HG03095 (cell line): ENCODE data around the gene FMN2.
"Not testable (repeated sequence)": the region's sequence is repeated elsewhere in the genome, so short reads cannot be mapped to it uniquely, and the experiment has no call there.

Experiments used
- ATAC-seq: cut with Tn5 transposase; IDR thresholded peaks from one replicate; pipeline ENCODE4 v1.9.1; 2021; ENCODE audit warnings: moderate library complexity; ENCODE audit not compliant: unreplicated experiment

The FMN2 gene

DNA sequence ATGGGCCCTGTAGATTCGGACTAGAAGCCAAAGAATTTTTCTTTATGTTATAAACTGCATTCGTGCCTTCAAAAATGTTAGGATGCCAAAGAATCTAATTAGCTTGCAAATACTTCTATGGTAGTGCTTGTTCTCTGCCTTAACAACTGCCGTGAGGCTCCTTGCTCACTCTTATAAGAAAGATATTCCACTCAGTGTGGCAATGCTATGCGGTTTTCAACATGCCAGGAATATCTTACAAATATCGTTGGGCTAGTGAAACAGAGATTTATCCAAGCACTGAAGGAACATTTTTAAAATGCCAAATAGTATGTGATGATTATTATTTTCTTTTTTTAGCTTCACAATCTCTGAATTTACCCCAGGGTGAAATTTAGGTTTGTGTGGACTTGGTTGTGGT, 322.0 kb downstream of the FMN2 start:
- no peak for ATAC-seq

DNA sequence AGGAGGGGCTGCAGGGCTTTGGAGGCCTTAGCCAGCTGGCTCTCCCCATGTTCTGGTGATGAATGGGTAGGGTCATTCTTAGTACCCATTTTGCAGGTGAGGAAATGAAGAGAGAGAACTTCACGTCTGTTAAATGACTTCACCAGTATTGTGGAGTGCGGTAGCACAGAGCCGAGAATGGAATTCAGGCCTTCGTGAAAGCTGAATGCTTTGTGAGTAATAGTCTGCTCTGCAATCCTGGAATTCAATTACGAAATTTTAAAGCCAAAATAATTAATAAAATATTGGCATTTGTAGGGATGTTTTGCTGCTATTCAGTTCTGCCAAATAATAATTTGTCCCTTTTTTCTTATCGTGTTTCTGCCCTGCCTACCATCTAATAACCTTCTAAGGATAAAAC, 322.6 kb downstream of the FMN2 start:
- no peak for ATAC-seq

DNA sequence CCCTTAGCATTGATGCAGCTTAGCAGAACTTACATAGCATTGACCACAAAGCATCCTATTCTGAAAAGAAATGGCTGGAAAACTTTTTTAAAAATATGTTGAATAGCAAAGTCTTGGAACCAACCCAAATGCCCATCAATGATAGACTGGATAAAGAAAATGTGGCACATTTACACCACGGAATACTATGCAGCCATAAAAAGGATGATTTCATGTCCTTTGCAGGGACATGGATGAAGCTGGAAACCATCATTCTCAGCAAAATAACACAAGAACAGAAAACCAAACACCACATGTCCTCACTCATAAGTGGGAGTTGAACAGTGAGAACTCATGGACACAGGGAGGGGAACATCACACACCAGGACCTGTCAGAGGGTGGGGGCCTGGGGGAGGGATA, 323.3 kb downstream of the FMN2 start:
- ATAC-seq, result not testable (repeated sequence)

DNA sequence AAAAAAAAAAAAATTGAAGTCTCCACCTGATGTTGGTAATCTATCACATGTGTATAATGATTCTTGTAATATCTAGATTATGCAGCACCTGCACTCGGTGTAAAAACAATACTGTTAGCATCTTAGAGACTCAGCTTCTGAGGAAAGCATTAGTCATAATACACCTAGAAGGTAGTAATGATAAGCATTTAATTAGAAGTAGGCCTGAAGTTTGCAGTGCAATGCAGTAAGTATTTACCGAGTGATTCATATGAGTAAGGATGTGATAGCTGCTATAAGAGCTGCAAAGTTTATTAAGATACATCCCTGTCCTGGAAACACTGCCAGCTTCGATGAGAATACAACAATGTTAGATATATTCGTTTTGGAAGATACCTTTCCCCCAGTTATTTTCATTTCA, 323.8 kb downstream of the FMN2 start:
- no peak for ATAC-seq

DNA sequence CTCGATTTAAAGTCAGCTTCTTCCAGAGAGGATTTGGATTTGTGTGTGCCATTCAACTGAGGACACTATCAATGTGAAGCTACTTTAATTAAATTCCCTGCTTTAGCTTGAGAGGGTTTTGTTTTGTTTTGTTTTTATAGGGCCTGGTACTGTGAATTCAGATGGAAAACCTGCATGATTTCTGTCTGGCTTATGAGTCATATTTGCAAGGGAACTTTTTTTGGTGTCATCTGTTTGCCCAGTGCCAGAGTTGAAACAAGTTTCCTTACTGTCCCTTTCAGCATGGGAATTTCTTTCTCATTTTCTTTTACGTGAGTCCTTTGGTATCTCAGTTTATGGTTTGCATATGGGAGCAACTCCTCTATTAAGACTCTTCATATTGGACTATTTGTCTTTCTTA, 325.6 kb downstream of the FMN2 start:
- ATAC-seq, result no peak

DNA sequence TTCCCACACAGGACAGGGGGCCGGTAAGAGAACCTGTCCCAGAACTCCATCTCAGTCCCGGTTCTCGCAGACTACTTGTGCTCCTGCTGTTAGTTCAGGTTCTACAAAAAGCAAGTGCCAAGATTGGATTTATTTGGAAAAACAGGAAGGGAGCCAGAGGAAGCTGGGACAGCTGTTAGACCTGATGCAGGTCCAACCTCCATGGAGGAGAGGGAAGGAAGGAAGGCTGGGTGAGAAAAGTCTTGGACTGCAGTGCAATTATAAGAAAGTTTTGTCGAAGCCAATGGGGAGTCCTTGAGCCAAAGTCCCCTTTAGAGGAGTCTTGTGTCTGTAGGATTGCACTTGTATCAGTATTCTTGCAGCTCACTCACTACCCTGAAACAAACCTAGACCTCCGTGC, 329.1 kb downstream of the FMN2 start:
- no peak for ATAC-seq

DNA sequence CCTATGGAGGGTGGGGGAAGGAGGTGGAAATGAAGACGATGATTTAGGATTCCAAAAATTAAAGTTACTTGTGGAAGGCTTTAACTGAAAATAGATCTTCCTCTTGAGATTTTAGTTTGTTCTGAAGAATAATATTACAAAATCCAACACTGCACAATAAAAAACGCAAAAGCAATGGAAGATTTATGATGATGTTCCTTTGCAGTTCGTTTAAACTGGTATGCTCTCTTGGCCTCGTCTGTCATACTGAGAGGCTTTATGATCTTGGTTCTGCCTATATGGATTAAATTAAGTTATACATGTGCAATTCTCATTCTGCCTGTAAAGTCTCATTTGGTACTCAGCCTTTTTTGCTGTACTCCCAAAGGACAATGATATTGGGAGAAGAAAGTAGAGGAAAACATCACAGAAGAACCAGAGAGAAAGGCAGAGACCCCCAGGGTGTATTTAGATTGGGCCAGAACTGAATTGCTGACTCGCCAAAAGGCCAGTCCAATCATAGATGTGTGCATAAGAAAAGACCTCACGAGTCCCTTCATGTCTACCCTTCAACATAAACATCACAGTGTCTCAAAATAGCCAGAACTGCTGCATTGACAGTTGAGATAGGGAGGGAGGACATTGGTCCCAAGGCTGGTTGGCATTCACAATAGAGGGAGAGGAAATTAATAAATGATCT, 331.7 kb downstream of the FMN2 start:
- no peak for ATAC-seq

DNA sequence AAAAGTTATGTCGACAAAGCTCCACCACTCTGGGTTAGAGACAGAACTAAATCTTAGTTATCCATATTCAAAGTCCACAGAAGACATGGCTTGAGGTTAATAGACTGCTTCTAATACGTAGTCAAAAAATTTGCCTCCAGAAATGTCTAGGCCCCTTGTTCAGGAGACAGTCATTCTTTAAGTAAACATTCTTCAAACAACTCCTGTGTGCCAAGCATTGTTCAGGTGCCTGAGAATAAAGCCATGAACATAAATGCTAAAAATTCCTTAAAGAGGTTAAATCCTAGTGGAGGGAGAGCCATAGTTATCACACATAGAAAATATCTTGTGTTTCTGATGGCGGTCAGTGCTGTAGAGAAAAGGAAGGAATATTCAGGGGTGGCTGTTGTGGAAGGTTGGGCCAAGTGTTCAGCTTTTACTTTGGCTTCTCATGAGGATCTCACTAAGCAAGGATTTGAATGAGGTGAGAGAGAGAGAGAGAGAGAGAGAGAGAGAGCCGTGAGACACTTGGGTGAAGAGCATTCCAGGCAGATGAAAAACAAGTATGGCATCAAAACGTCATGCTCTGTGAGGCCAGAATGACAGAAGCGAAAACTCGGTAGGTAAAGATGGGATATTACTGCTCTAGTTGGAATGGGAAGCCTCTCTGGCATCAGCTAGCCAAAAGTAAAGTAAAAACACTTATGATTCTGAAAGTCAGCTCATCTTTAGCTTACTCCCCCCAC, 333.2 kb downstream of the FMN2 start:
- no peak for ATAC-seq

DNA sequence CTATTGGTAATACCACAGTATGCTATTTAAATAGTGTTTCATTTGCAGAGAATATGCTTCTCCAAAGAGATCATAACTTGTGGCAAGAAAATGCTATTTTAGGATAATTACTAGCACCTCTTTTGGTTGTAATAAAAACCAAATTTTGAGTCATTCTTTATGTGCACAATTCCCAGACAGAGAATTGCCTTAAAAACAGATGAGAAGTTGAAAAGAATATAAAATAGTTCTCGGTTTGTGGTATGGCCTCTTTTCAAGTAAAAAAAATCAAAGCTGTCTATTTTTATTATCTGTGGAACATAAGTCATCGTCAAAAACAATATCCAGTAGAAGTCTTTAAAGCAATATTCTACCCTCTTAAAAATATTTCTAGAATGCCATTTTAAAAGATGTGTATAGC, 334.4 kb downstream of the FMN2 start:
- ATAC-seq, result no peak

DNA sequence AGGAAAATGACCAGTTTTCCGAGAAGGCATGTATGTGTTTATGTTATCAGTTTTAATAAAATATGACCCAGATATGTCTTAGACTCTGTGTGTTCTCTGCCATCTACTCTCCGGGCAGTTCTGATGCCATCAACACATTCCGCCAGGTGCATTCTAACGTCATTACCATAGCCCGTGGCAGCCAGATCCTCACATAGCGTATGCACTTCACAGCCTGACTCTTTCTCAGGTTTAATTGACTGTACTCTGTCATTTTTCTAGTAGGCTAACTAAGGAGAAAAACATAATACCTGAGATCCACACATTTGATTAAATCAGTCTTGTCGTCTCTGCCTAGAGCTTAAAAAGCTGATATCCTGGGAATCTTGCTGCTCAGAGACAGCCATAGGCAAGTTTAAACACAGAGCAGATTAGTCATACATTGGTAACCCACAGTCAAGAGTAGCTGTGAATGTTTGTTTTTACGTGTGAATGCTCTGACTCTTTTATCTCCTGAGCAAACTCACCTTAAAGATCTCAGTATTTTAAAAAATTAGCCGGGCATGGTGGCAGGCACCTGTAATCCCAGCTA, 344.4 kb downstream of the FMN2 start:
- ATAC-seq, result no peak

DNA sequence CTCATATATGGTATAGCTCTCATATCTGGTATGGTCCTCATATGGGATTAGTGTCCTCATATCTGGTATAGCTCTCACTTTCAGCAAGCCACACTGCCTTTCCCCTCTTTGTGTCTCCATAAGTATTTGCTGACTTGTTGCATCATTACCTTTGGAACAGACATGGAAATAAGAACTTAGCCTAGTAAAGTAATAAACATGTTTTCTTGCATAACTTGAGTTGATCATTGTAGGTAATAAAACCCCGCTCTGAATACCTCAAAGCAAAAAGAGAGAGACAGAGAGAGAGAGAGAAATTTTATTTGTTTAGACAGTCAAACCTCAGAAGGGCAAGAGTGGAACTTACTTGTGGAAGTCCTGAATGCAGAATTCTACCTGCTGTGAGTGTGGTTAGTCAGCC, 350.0 kb downstream of the FMN2 start:
- no peak for ATAC-seq

DNA sequence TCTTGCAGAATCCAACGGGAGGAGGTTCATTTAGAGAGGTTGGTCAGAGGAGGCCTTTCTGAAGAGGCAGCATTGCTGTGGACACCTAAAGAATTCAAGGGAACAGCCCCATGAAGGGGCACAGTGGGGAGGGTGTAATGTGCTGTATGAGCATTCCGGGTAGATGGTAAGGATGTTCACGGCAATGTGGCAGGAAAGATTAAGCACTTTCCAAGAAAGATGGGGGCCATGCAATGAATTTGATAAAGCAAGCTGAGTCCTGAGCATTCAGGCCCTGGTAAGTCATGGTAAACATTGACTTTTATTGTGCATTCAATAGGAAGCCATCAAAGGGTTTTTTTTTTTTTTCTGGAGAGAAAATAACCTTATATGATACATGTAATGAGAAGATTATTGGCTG, 353.7 kb downstream of the FMN2 start:
- no peak for ATAC-seq

DNA sequence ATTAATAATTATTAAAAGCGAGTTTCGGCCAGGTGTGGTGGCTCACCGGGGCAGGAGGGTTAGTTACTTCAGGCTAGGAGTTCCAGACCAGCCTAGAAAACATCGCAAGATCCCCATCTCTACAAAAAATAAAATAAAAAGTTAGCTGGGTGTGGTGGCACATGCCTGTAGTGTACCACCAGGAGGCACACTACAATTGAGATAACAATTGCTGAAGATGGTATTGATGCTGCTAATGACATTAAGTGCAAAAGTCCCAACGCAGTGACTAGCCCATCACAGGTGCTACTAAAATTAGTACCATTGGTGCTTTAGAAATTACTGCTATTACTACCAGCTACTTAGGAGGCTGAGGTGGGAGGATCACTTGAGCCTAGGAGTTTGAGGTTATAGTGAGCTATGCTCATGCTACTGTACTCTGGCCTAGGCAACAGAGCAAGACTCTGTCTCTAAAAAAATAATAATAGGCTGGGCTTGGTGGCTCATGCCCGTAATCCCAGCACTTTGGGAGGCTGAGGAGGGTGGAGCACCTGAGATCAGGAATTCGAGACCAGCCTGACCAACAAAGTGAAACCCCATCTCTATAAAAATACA, 363.6 kb downstream of the FMN2 start:
- ATAC-seq, result no peak

DNA sequence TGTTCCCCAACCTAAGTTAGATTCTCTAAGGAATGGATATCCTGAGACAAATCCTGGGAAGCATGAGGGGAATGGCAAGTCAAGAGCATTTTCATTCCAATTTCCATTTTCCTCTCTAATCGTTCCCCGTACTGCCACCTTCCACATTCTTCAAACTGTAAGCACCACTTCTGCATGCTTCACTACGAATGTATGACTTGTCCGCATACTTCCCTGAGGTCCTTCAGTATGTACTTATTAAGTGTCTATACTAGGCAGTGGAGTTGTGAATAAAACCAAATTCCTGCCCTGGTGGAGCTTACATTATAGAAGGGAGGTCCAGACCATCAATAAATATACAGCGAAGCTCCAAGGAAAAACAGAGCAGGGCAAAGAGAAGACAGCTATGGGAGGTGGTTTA, 365.5 kb downstream of the FMN2 start:
- no peak for ATAC-seq

DNA sequence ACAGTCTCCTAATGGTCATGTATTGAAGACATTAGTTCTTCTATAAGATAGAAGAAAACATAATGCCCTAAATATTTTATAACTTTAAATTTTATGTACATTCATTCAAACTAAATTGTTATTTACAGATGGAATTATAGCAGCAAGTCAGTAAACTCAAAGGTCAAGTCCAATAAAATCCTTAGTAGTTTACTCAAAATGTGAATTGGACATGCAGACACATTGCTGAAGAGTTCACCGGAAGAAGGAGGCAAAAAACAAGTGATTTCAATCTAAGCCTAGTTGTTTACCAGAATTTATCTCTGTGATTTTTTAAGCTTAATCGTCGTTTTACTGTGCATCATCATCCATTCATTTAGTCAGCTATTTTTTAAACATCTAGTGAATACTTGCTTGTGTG, 370.6 kb downstream of the FMN2 start:
- no peak for ATAC-seq

DNA sequence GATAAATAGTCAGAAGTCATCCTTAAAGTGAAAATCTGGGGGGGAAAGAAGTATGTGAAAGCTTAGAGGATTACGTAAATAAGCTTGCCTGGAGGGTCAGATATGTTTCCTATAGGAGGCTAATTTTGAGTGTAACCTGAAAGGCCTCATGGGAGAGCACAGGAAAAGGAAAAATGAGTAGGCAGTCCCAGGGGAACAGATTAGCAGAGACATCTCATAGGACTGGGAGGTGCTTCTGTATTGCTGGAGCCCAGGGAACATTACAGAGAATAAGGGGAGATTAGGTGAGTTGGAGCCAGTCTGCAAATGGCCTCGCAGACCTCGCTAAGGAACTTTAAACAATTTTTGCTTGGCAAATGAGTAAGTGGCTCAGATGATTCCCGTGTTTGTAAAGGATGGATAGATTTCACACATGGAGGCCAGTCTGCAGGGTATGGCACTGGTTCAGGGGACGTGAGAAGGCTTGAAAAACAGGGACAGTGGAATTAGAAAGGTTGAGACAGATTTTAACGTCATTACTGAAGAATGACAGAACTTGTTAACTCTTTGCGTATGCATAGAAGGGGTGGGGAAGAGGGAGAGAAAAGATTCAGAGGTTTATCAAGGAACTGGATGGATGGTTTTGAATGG, 371.2 kb downstream of the FMN2 start:
- ATAC-seq, result no peak

DNA sequence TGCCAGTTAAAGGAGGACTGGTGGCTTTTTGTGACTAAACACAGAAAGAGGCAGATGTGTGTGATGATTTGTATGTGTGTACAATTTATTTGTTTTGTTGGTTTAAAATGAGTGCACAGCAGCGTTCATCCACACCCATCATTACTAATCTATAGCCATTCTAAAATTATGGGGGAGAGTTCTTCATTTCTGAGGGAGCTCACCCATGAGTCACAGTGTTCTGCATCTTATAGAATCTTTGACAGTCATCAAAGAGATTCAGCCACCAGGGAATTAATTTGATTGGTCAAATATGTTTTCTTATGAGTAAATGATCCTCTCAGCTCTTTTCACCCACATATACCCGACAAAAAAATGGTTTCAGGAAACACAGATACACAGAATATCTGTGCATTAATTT, 372.4 kb downstream of the FMN2 start:
- no peak for ATAC-seq

DNA sequence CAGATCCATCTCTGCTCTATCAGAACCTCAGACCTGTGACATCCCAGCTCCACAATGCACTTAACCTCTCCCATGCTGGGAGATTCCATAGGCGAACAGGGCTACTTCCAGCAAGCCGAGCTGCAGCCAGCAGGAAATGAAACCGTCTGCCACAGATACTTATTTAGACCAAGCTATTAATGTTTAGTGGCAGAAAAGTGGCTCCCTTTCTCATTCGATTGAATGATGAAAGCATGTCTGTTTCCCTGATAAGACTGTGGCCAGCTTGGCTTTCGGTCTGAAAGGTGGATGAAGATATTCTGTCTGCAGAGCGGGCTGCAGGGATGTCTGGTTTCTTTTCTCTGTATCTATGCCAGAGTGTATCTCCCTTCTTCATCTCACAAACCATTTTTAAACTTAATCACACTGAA, 373.9 kb downstream of the FMN2 start:
- no peak for ATAC-seq

DNA sequence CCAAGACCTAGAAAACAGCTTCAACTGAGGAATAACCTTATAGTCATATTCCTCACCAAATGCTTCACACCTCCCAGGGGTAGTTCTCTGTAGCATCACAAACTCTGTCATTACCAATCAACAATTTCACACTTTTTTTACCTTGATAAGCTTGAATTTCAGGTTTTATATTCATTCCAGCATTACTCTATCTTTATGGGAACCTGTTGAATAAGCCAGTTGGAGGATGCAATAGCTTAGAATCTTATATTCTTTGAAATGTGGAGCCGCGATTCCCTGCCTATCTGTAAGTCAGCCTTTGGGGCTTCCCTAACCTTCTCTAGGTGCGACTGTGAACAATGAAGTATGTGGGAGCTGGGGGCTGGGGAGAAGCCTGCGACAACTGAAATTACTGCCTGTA, 374.8 kb downstream of the FMN2 start:
- ATAC-seq, result no peak

DNA sequence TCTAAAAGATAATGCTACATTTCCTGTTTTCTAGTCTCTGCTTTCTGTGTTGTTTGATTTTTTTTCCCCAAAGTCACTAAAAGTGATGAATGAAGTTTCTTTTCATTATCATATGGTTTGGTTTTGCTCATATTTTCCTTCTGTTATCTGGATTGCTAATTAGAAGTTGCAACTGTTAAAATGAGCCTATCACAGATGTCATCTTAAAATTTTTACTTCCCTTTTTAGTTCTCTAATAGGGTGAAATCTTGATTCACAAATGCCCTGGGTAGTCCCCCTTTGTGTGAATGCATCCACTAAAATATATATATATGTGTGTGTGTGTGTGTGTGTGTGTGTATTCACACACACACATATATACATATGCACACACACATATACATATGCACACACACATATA, 376.2 kb downstream of the FMN2 start:
- no peak for ATAC-seq

DNA sequence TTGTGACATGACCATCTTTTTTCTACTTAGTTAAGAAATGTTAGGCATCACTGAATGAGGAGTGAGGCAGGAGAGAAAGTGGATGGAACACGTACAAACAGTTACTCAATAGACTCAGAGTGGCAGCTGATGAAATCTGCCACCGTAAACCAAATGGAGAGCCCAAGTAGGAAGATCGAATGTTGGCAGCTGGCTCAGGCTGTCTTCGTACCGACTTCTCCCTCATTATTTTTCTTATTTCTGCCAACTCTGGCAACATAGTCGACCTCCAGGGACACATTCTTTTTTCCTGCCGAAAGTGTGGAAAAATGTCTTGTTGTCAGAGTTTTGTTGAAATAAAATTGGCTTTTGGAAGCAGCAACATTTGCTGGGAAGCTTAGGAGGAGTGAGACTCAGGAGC, 377.0 kb downstream of the FMN2 start:
- no peak for ATAC-seq

DNA sequence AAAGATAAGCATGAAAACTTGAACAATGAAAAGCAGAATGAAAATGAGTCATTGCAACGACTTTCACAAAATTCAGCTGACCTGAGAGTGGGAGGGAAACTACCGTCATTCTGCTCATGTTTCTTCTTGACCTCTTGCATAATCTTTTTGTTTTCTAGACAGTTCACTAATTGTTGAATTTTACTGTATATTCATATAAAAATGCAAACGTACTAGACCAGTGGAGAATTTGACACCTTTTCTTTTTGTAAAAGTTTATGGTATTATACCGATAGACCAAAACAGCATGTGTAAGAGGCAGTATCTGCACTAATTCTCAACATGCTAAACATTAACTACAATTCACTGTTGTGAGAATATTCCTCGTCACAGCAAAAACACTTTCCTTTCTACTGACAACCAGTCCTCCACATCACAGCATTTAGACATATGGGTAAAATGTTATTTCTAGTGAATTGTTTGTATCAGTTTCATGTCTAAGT, 382.5 kb downstream of the FMN2 start:
- ATAC-seq, result no peak
